Epithelial cell of proximal tubule (primary cell): ENCODE data around the gene MDP1. TPM values are rescaled to one million over a fixed set of nuclear protein-coding genes. Genes with fewer than 3 reads are reported as not detected.

Experiments used
- DNase-seq: peaks from one replicate; pipeline ENCODE4 v3.0.0-alpha.2; 2011; ENCODE audit warnings: low read depth
- H3K4me3 ChIP-seq: 2 replicates; pipeline ENCODE4 v1.5.1; 2011; ENCODE audit warnings: low read depth, mild to moderate bottlenecking, low read length
- CTCF ChIP-seq: conservative IDR thresholded peaks from 2 replicates; pipeline ENCODE4 v1.5.1; 2012; ENCODE audit warnings: low read depth, mild to moderate bottlenecking, low read length
- total RNA-seq: library from RNA; depleted of rRNA; stranded (reverse); fragments of >200 nt; gene quantifications from 2 replicates; pipeline ENCODE4 v1.2.3, GENCODE V29; 2015

The MDP1 gene
- total RNA-seq, 1 donor from 2014 or later = 26.1 TPM

- no peak for TF ChIP-seq CTCF
- DNase-seq = no peak
- H3K4me3 ChIP-seq = peak overlapping the region; percentile 50
Measured at GRCh38 chr14:24172871-24173281, 43.0 kb downstream of the MDP1 start.

- no peak for TF ChIP-seq CTCF
- H3K4me3 ChIP-seq = peak overlapping the region; percentile 50
- no peak for DNase-seq
Measured at GRCh38 chr14:24172261-24172860, 43.5 kb downstream of the MDP1 start.

- peak within 1 kb of the TSS; percentile 50 for H3K4me3 ChIP-seq
- no peak for DNase-seq
- no peak for TF ChIP-seq CTCF
Measured at GRCh38 chr14:24171422-24172260, 44.2 kb downstream of the MDP1 start, which contains the start of gene REC8. Gene REC8, plus strand, starts transcription at chr14:24172080. Its CDS starts 473 bp downstream, at chr14:24172553.

GRCh38 chr14:24167469-24168114, 48.3 kb downstream of the MDP1 start:
- H3K4me3 ChIP-seq = no peak overlapping the region
- TF ChIP-seq CTCF = no peak
- no peak for DNase-seq

- no peak for TF ChIP-seq CTCF
- DNase-seq = no peak
- no peak overlapping the region for H3K4me3 ChIP-seq
Measured at GRCh38 chr14:24165785-24166184, 50.1 kb downstream of the MDP1 start.

- DNase-seq = no peak
- no peak overlapping the region for H3K4me3 ChIP-seq
- TF ChIP-seq CTCF = no peak
Measured at GRCh38 chr14:24164518-24164991, 51.3 kb downstream of the MDP1 start.

Other genes starting within 250 kb of the MDP1 start
- gene DHRS4L2, start 227.1 kb downstream of the MDP1 start, total RNA-seq = 13.6 and 14.8 TPM in 2 replicates
- 0.07 TPM in 1 of 2 replicates, not detected in the other for gene CARMIL3, start 164.1 kb downstream of the MDP1 start, total RNA-seq
- gene CPNE6, start 144.5 kb downstream of the MDP1 start, total RNA-seq = not detected in 2 replicates
- gene PCK2, start 121.8 kb downstream of the MDP1 start, total RNA-seq = 40.0 and 47.7 TPM in 2 replicates
- gene DCAF11, start 101.3 kb downstream of the MDP1 start, total RNA-seq = 42.6 and 51.2 TPM in 2 replicates
- gene NRL, start 101.1 kb downstream of the MDP1 start, total RNA-seq = 0.87 and 1.2 TPM in 2 replicates
- not detected in 2 replicates for gene FITM1, start 85.4 kb downstream of the MDP1 start, total RNA-seq
- gene PSME1, start 79.9 kb downstream of the MDP1 start, total RNA-seq = 266 and 385 TPM in 2 replicates
- 22.3 and 31.8 TPM in 2 replicates for gene EMC9, start 74.5 kb downstream of the MDP1 start, total RNA-seq
- gene PSME2, start 69.5 kb downstream of the MDP1 start, total RNA-seq = 156 and 168 TPM in 2 replicates
- gene RNF31, start 68.6 kb downstream of the MDP1 start, total RNA-seq = 42.3 and 79.4 TPM in 2 replicates
- gene IRF9, start 54.8 kb downstream of the MDP1 start, total RNA-seq = 26.8 and 45.1 TPM in 2 replicates
- 122 and 158 TPM in 2 replicates for gene REC8, start 44.0 kb downstream of the MDP1 start, total RNA-seq
- gene IPO4, start 27.2 kb downstream of the MDP1 start, total RNA-seq = 60.4 and 102 TPM in 2 replicates
- gene TM9SF1, start 20.6 kb downstream of the MDP1 start, total RNA-seq = 54.4 and 84.1 TPM in 2 replicates
- not detected in 2 replicates for gene TSSK4, start 10.4 kb downstream of the MDP1 start, total RNA-seq
- 42.8 and 88.4 TPM in 2 replicates for gene CHMP4A, start 2.6 kb downstream of the MDP1 start, total RNA-seq
- gene NEDD8, start 16.3 kb upstream of the MDP1 start, total RNA-seq = 219 and 220 TPM in 2 replicates
- gene GMPR2, start 16.9 kb upstream of the MDP1 start, total RNA-seq = 64.2 and 136 TPM in 2 replicates
- gene TINF2, start 26.6 kb upstream of the MDP1 start, total RNA-seq = 43.2 and 53.2 TPM in 2 replicates
- gene TGM1, start 47.1 kb upstream of the MDP1 start, total RNA-seq = 0.63 and 0.94 TPM in 2 replicates
- 32.7 and 39.0 TPM in 2 replicates for gene RABGGTA, start 55.5 kb upstream of the MDP1 start, total RNA-seq
- 25.7 and 26.4 TPM in 2 replicates for gene DHRS1, start 83.7 kb upstream of the MDP1 start, total RNA-seq
- 17.1 and 32.6 TPM in 2 replicates for gene NOP9, start 83.8 kb upstream of the MDP1 start, total RNA-seq
- 2.0 and 3.6 TPM in 2 replicates for gene CIDEB, start 91.9 kb upstream of the MDP1 start, total RNA-seq
- gene LTB4R2, start 94.1 kb upstream of the MDP1 start, total RNA-seq = 1.3 and 2.7 TPM in 2 replicates
- gene LTB4R, start 95.4 kb upstream of the MDP1 start, total RNA-seq = 0.06 and 4.0 TPM in 2 replicates
- 1.6 and 8.0 TPM in 2 replicates for gene ADCY4, start 119.0 kb upstream of the MDP1 start, total RNA-seq
- gene RIPK3, start 123.9 kb upstream of the MDP1 start, total RNA-seq = 6.4 and 7.6 TPM in 2 replicates
- gene NFATC4, start 152.1 kb upstream of the MDP1 start, total RNA-seq = 4.5 and 30.2 TPM in 2 replicates
- 3.4 and 6.2 TPM in 2 replicates for gene NYNRIN, start 182.9 kb upstream of the MDP1 start, total RNA-seq
- 0.43 and 1.3 TPM in 2 replicates for gene CBLN3, start 213.6 kb upstream of the MDP1 start, total RNA-seq
- gene KHNYN, start 213.9 kb upstream of the MDP1 start, total RNA-seq = 38.3 and 41.6 TPM in 2 replicates
- gene SDR39U1, start 226.7 kb upstream of the MDP1 start, total RNA-seq = 27.4 and 36.9 TPM in 2 replicates